LNCAP (cell line): ENCODE measurements around the gene MAGEB3.
A peak's percentile ranks its signal among the peaks of the same experiment; 100 is the strongest.

Experiments
- CTCF ChIP-seq: fragments of 450-650 bp; IDR thresholded peaks from 2 replicates; pipeline ENCODE4 v1.5.1; 2017; ENCODE audit warnings: mild to moderate bottlenecking

The MAGEB3 gene

GRCh38 chrX:30253257-30253656 lies 22.8 kb downstream of the MAGEB3 start:
- TF ChIP-seq CTCF = no peak

- TF ChIP-seq CTCF = no peak
Measured at GRCh38 chrX:30259927-30260326, 29.5 kb downstream of the MAGEB3 start.

- no peak for TF ChIP-seq CTCF
Measured at GRCh38 chrX:30261012-30261411, 30.6 kb downstream of the MAGEB3 start.

- no peak for TF ChIP-seq CTCF
Measured at GRCh38 chrX:30262763-30263162, 32.3 kb downstream of the MAGEB3 start.

GRCh38 chrX:30270639-30271038 lies 40.2 kb downstream of the MAGEB3 start:
- no peak for TF ChIP-seq CTCF

- peak; percentile 42; the same call in 1 of the 2 replicates for TF ChIP-seq CTCF
Measured at GRCh38 chrX:30275498-30275897, 45.0 kb downstream of the MAGEB3 start.

GRCh38 chrX:30278365-30278764 lies 47.9 kb downstream of the MAGEB3 start:
- no peak for TF ChIP-seq CTCF

GRCh38 chrX:30280428-30280827 lies 50.0 kb downstream of the MAGEB3 start:
- no peak for TF ChIP-seq CTCF
